NCI-H526 treated with DMSO at 0.1 percent for 48 hours (cell line): ENCODE measurements around the gene XKR3.
"Not testable (repeated sequence)": the region's sequence is repeated elsewhere in the genome, so short reads cannot be mapped to it uniquely, and the experiment has no call there.

Source experiments
- DNase-seq: peaks from one replicate; lab custom pipeline; 2025; lab: John Stamatoyannopoulos, UW

XKR3 gene

DNA sequence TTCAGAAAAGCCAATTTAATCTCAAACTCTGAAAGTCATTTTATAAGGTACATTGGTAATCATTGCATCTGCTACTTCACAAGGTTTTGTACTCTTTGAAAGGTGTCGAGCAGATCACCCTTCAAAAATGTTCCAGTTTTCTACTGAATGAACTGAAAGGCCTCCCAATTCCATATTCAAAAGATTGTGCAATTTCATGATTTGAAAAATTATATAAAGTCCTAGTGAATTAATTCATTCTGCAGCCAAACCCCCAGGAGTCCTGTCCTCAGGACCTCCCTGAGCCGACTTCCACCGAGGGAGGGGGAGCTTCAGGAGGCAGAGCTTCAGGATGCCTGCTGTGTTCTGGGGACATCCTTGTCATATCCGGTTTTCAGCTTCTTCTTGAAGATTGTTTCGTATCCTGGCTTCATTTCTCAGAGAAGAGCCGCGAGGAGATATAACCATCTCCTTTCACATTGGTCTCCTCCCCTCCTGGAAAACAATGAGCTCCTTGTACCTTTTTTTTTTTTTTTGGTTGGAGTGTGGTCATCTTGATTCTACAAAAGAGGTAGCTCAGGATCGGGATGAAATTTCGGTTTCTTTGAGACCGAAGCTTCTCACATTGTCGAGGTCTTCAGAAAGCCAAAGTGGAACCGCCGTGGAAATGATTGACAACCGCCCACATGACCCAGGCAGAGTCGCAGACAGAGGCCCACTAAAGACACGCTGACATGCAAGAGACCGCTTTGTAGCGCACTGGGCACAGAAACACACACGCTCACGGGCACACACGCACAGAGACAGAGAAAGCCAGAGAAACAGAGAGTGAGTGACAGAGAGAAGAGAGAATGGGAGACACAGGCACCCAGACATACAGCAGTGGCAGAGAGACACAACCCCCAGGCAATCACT, 77.7 kb downstream of the XKR3 start:
- not testable (repeated sequence) for DNase-seq

DNA sequence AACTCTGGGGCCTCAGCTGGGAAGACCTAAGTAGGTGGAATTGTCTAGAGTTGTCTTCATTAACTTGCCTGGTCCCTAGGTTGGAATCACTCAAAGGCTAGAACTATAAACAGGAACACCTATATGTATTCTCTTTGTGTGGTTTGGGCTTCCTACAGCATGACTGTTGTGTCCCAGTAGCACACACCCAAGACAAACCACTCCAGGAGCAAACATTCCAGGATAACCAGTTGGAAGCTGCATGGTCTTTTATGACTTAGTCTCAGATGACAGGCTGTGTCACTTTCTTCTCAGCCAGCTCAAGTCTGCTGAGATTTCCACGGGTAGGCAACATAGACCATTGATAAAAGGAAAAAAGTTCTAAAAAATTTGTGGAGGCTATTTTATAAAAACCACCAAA, 90.9 kb downstream of the XKR3 start:
- DNase-seq, result not testable (repeated sequence)
